GM08714 (cell line): ENCODE results near the gene FLYWCH2.

Experiments used
- H3K4me3 ChIP-seq: fragments of 200-500 bp; sonication (Bioruptor generic); 2 replicates; pipeline ENCODE4 v1.5.1; 2014; ENCODE audit warnings: mild to moderate bottlenecking, low read length, inconsistent platforms
- ZNF274 ChIP-seq: IDR thresholded peaks from 2 replicates; pipeline ENCODE4 v1.6.1; 2012; ENCODE audit warnings: mild to moderate bottlenecking, low read depth, low read length

The FLYWCH2 gene, protein sequence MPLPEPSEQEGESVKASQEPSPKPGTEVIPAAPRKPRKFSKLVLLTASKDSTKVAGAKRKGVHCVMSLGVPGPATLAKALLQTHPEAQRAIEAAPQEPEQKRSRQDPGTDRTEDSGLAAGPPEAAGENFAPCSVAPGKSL

DNA sequence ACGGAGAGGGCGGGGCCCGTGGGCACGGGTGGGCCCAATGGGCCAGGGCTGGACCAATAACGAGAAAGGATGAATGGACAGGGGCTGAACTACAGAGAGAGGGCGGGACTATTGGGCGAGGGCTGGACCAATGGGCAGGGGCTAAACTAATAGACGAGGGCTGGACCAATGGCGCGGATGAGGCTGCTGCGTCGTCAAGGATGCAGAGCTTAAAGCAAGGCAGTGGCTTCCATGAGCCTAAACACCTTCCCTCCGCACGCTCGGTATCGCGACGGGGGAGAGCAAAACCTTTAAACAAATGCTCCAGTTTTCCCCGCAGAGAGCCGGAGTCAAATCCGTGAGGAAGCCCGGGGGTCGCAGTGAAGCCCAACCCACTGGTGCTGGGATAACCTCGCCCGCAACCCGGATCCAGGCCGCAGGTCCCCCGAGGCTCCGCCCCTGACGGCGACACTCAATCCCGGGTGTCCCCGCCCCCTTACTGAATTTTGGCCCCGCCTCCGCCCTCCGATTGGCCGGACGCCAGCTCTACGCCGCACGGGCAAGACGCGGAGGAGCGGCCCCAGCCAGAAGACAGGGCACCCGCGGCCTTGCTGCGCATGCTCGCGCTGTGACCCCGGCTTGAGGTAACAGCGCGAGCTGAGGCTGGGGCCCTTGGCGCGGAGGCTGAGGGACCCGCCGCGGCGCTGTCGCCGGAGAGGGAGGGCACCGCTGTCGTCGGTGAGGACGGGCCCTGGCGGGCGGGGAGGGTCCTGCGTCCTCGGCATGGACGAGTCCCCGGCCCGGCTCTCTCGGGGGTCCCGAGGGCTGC lies at the start of gene FLYWCH2:
Gene FLYWCH2 (plus strand): TSS at position 566 of the 808 bp plus-strand sequence. CDS start 13,235 bp downstream, outside the sequence.
- H3K4me3 ChIP-seq, result peak within 1 kb of the TSS; percentile 73
- no peak for TF ChIP-seq ZNF274

DNA sequence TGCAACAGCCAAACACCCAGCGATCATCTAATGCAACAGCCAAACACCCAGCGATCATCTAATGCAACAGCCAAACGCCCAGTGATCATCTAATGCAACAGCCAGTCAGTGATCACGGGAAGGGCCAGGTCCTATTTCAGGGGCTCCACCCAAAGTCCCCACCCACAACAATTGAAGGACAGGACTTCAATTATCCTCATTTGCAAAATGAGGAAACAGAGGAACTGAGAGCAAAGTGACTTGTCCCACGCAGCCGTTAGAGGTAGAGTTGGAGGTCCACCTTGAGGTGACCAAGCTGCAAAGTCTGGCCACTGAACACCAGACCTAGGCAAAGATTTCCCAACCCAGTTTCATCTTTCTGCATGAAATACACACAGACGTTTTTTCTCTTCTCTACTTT lies 49.2 kb upstream of the FLYWCH2 start:
- TF ChIP-seq ZNF274, result no peak

DNA sequence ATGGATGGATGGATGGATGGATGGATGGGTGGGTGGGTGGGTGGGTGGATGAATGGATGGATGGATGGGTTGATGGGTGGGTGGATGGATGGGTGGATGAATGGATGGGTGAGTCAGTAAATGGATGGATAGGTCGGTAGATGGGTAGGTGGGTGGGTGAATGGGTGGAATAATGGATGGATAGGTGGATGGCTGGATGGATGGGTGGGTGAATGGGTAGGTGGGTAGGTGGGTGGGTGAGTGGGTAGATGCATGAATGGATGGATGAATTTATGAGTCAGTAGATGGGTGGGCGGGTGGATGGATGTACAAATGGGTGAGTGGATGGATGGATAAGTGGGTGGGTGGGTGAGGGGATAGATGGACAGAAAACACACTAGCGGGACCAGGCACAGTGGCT lies 48.0 kb upstream of the FLYWCH2 start:
- TF ChIP-seq ZNF274, result no peak

More for the DNA sequence above, 49.2 kb upstream of the FLYWCH2 start:
- H3K4me3 ChIP-seq, result no peak overlapping the region

DNA sequence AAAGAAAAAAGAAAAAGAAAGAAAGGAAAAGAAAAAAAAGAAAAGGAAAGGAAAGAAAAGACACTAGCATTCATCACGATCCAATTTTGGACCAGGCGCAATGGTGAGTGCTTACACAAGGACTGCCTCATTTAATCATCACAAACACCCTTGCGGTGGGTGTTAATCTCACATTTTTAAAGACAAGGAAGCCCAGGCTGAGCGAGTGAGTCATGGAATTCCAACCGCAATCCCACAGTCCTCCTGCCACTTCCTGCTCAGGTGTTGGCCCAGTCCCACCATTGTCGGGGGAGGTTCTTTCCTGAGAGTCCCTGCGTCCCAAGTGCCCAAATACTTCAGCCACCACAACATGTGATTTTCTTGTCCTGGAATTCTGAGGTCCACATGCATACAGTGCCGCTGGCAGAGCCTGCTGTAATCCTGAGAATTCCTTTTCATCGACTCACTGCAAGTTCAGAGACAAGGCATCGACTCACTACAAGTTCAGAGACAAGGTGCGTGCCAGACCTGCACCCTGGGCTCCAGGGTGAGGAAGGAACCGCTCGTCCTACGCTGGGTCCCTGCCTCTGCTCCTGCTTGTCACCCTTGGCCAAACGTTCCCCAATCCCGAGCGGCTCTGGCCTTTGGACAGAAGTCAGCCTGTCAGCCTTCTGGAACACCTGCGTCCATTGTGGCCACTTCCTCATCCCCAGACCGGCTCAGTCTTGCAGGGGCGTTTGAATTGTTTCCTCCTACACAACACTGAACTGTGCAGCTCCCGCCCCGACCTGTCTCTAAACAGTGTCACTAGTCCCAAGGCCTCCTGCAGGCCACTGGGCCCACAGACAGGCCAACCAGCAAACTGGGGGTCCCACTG lies 47.1 kb upstream of the FLYWCH2 start:
- no peak for TF ChIP-seq ZNF274
- no peak overlapping the region for H3K4me3 ChIP-seq

More for the DNA sequence above, 48.0 kb upstream of the FLYWCH2 start:
- H3K4me3 ChIP-seq, result no peak overlapping the region

DNA sequence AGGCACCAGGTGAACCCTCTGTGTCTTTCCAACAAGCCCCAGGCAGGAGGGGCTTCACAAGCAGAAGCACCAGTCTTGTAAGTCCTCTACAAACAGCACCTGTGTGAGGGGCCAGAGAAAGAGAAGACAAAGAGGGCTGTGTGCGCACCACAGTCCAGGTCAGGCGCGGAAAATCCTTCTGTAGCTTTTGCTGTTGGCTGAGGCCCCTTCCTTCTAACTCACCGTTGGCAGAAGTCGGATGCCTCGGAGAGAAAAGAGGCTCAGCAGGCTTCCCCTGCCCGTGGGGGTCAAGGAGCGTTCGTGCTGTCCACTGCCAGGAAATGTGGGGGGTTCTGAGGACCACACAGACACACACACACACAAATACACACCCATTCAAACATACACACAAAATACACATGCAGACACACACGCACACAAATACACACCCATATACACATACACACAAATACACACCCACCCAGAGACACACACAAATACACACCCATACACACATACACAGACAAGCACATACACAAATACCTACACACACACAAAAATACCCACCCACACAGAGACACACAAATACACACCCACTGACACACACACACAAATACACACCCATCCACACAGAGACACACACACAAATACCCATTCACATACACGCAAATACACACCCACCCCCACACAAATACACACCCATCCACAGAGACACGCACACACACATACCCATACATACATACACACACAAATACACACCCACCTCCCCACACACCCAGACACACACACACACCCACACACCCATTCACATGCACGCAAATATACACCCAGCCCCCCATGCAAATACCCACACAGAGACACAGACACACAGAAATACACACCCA lies 46.1 kb upstream of the FLYWCH2 start:
- no peak overlapping the region for H3K4me3 ChIP-seq
- no peak for TF ChIP-seq ZNF274

DNA sequence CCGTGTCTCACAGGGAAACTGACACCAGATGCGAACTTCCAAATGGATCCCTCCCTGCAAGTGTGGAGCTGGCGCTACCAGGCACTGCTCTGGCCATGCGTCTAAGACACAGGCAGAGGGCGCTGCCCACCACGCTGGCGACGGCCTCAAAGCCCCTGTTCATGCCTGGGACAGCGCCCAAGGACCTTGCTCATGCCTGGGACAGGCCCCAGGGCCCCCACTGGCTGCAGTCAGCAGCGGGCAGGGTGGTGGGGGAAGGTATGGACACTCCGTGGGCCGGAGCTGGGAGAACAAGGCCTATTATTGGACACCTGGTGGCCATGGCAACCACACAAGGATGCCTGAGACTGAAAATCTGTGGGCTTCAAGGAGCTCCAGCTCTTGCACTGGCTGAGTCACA lies 44.1 kb upstream of the FLYWCH2 start:
- no peak overlapping the region for H3K4me3 ChIP-seq
- TF ChIP-seq ZNF274, result no peak

DNA sequence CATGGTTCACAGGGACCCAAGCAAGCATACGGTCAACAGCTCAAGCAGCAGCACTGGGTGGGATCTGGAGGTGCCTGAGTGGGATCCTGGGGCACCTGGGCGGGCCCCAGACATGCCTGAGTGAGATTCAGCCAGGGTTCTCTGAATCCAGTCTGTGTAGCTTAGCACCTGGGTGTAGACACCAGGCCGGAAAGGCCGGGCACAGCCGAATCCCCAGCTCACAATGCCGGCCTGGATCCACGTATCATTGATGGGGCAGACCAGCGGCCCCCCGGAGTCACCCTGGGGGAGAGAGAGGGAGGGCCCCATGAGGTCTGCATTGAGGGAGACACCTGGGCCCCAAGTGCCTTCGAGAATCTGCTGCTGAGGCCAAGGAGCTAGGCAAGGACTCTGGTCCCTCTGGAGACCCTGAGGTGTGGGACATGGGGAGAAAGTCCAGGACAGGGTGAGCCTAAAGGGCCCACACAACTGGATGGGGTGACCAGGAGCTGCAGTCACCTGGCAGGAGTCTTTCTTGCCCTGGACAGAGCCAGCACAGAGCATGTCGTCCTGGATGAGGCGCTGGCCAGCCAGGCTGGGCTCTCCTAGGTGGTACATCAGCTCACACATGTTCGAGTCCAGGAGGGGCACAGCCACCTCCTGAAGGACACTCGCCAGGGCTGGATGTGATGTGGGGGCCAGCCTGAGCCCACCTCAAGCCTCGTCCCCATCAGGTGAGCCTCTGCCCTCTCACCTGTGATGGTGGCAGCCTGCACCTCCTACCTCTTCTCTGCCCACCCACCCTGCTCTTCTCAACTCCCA lies 43.2 kb upstream of the FLYWCH2 start:
- no peak overlapping the region for H3K4me3 ChIP-seq
- TF ChIP-seq ZNF274, result no peak

DNA sequence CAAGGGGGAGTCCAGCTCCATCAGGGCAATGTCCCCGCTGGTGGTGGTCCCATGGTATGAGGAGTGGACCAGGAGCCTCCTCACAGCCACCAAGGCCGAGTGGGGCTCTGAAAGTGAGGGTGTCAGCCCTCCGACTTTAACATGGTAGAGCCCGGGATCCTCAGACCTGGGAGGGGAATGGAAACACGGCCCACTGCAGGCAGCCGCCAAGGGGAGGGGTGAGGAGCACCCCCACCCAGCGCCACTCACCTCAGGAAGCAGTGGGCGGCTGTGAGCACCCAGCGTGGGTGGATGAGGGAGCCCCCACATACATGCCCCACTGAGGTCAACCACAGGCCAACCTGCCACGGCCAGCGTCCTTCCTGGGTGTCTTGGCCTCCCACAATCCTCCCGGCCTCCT lies 42.1 kb upstream of the FLYWCH2 start:
- no peak overlapping the region for H3K4me3 ChIP-seq
- no peak for TF ChIP-seq ZNF274

DNA sequence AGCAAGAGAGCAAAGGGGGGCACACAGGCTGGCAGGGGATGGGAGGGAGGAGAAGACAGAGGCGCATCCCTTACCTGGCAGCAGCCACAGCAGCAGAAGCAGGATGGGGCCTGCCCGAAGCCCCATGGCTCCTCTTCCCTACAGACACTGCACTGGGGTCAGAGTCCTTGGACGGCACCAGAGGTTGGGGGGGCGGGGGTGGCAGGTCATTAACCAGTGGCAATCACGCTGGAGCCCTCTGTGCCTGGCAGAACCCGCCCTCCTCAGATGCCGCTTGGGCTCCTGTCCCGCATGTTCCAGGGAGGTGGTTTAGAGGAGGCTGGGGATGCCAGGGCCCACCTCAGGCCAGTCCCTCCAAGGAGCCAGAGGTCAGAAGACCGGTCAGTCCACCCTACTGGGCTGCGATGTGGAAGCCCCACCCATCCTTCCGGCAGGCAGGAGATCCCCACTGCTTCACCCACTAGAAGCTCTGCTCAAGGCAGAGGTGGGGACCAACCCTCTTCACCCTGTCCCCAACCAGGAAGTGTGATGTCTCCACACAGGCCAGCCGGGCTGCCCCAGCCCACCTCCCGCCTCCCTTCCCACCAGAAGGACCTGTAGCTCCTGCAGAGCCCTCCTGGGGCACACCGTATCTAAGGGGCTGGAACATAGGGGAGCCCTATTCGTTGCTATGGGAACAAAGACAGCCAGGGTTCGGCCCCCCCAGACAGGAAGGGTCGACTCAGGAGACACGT lies 41.2 kb upstream of the FLYWCH2 start:
- H3K4me3 ChIP-seq, result peak overlapping the region; percentile 27; the same call in 1 of the 2 replicates

DNA sequence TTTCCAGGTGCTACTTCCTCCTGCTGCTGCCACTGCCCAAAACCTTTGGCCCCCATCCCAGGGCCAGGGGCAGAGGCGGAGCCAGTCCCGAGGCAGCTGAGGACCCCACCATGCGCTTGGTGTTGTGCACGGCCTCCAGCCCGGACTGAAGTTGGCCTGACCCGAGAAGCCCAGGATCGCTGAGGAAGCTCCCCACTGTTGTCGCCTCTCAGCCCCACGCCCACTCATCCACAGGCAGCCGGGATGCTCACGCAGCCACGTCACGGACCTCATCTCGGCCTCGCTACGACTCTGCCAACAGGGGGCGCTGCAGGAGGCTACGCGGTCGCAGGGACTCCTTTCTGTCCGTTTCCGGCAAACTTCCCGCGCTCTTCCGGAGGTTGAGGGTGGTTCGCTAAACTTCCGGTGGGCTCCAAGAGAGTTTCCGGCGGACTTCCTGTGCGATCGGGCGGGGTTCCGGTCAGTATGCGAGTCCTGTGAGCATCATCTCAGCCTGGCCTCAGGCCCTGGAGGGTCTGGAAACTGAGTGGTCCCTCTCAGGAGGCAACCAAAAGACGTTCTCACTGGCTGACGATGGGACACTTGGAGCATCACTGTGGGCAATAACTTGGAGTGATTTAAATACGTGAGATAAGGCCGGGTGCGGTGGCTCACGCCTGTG lies 40.5 kb upstream of the FLYWCH2 start:
- H3K4me3 ChIP-seq, result peak overlapping the region; percentile 27; the same call in 1 of the 2 replicates
- no peak for TF ChIP-seq ZNF274

More for the DNA sequence above, 41.2 kb upstream of the FLYWCH2 start:
- no peak for TF ChIP-seq ZNF274

DNA sequence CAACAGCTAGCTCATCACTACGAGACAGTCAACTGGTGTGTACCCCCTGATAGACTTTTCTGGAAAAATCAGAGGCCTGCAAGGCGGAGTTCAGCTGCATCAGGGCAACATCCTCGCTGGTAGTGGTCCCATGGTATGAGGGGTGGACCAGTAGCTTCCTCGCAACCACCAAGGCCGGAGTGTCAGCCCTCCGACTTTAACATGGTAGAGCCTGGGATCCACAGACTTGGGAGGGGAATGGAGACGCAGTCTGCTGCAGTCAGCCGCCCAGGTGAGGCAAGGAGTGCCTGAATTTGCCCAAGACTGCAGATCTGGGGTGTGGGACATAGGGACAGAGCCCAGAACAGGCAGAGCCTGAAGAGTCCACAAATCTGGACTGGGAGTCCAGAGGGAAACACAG lies 39.5 kb upstream of the FLYWCH2 start:
- H3K4me3 ChIP-seq, result no peak overlapping the region
- TF ChIP-seq ZNF274, result no peak

DNA sequence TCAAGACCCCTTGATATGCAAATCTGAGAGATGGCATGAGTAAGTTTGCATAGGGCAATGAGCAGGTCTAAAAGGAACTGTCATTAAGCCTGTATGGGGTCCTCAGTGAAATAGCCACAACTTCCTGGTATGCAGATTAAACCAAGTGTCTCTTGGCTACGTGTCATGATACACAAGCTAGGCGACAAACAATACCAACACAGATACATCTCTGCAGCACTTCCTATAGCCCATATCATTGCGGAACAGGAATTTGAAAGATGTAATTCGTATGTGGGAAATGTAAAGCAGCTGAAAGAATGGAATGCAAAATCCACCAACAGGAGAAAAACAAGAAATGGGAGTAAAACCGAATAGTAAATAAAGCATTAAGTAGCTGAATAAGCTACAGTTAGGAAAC lies 37.9 kb upstream of the FLYWCH2 start:
- H3K4me3 ChIP-seq, result no peak overlapping the region
- no peak for TF ChIP-seq ZNF274
